ENCODE measurements around the gene MAP3K20.

Gene MAP3K20

GRCh38 chr2:173032032-173032431 lies 43.6 kb upstream of the MAP3K20 start:
- no peaks in the 10 kb centered on the region for H4K20me1 ChIP-seq (ENCODE audit: insufficient read depth, low read length)
- DNase-seq (no peak), ATAC-seq (ENCODE audit: insufficient read depth, low read depth) (no peak)
- H3K4me1 ChIP-seq (ENCODE audit: insufficient read depth, low read length): no peaks in the 10 kb centered on the region
- H3K27ac ChIP-seq (ENCODE audit: low read length): no peak overlapping the region
- H3K27me3 ChIP-seq (ENCODE audit: insufficient read depth, low read length, poor library complexity): no peaks in the 10 kb centered on the region
- H2AFZ ChIP-seq (ENCODE audit: low read depth, low read length): no peak overlapping the region
- H3K9me3 ChIP-seq (ENCODE audit: insufficient read depth, low read length, severe bottlenecking): no peaks in the 10 kb centered on the region
- H3K36me3 ChIP-seq (ENCODE audit: insufficient read depth, low read length): no peaks in the 10 kb centered on the region
- H3K9ac ChIP-seq (ENCODE audit: low read depth, low read length): no peak overlapping the region
- no peaks in the 10 kb centered on the region for H3K79me2 ChIP-seq (ENCODE audit: insufficient read depth, low read length)
- H3K4me3 ChIP-seq (ENCODE audit: low read depth in 1 of 2, low read length in 2 of 2): no peak overlapping the region
- no peak overlapping the region for H3K4me2 ChIP-seq (ENCODE audit: insufficient read depth, low read length)
- TF ChIP-seq CTCF (IDR thresholded peaks at IDR 0.05; ENCODE audit: borderline replicate concordance, extremely low read depth, low read length, poor library complexity, severe bottlenecking) (no peak), EZH2 (IDR thresholded peaks at IDR 0.05; ENCODE audit: borderline replicate concordance, low read depth, low read length, severe bottlenecking) (no peak)

- Histone ChIP-seq H3K27me3 (ENCODE audit: insufficient read depth, low read length, poor library complexity) (no peaks in the 10 kb centered on the region), H3K79me2 (ENCODE audit: insufficient read depth, low read length) (no peaks in the 10 kb centered on the region), H3K4me3 (ENCODE audit: low read depth in 1 of 2, low read length in 2 of 2) (no peak overlapping the region), H3K4me2 (ENCODE audit: insufficient read depth, low read length) (no peak overlapping the region), H3K36me3 (ENCODE audit: insufficient read depth, low read length) (no peaks in the 10 kb centered on the region), H3K9ac (ENCODE audit: low read depth, low read length) (no peak overlapping the region), H4K20me1 (ENCODE audit: insufficient read depth, low read length) (no peaks in the 10 kb centered on the region), H3K9me3 (ENCODE audit: insufficient read depth, low read length, severe bottlenecking) (no peaks in the 10 kb centered on the region), H3K4me1 (ENCODE audit: insufficient read depth, low read length) (no peaks in the 10 kb centered on the region), H2AFZ (ENCODE audit: low read depth, low read length) (no peak overlapping the region), H3K27ac (ENCODE audit: low read length) (no peak overlapping the region)
- TF ChIP-seq EZH2 (IDR thresholded peaks at IDR 0.05; ENCODE audit: borderline replicate concordance, low read depth, low read length, severe bottlenecking) (no peak), CTCF (IDR thresholded peaks at IDR 0.05; ENCODE audit: borderline replicate concordance, extremely low read depth, low read length, poor library complexity, severe bottlenecking) (no peak)
- no peak for ATAC-seq (ENCODE audit: insufficient read depth, low read depth)
- no peak for DNase-seq
Measured at GRCh38 chr2:173033084-173033483, 42.6 kb upstream of the MAP3K20 start.

GRCh38 chr2:173034143-173034542 lies 41.5 kb upstream of the MAP3K20 start:
- ATAC-seq (ENCODE audit: insufficient read depth, low read depth) (no peak), DNase-seq (no peak)
- H4K20me1 ChIP-seq (ENCODE audit: insufficient read depth, low read length): no peaks in the 10 kb centered on the region
- no peak overlapping the region for H2AFZ ChIP-seq (ENCODE audit: low read depth, low read length)
- H3K27me3 ChIP-seq (ENCODE audit: insufficient read depth, low read length, poor library complexity): no peaks in the 10 kb centered on the region
- H3K79me2 ChIP-seq (ENCODE audit: insufficient read depth, low read length): no peaks in the 10 kb centered on the region
- H3K27ac ChIP-seq (ENCODE audit: low read length): no peak overlapping the region
- no peaks in the 10 kb centered on the region for H3K4me1 ChIP-seq (ENCODE audit: insufficient read depth, low read length)
- TF ChIP-seq EZH2 (IDR thresholded peaks at IDR 0.05; ENCODE audit: borderline replicate concordance, low read depth, low read length, severe bottlenecking) (no peak), CTCF (IDR thresholded peaks at IDR 0.05; ENCODE audit: borderline replicate concordance, extremely low read depth, low read length, poor library complexity, severe bottlenecking) (no peak)
- no peak overlapping the region for H3K4me2 ChIP-seq (ENCODE audit: insufficient read depth, low read length)
- no peak overlapping the region for H3K4me3 ChIP-seq (ENCODE audit: low read depth in 1 of 2, low read length in 2 of 2)
- no peaks in the 10 kb centered on the region for H3K36me3 ChIP-seq (ENCODE audit: insufficient read depth, low read length)
- no peaks in the 10 kb centered on the region for H3K9me3 ChIP-seq (ENCODE audit: insufficient read depth, low read length, severe bottlenecking)
- no peak overlapping the region for H3K9ac ChIP-seq (ENCODE audit: low read depth, low read length)

Data from DND-41 (cell line).